Measurements from ENCODE around the gene APOOL. TPM values are rescaled to one million over a fixed set of nuclear protein-coding genes. Genes with fewer than 3 reads are reported as not detected.
A peak's percentile ranks its signal among the peaks of the same experiment; 100 is the strongest.

Gene APOOL
- total and polyA plus RNA-seq, 9 of the 15 experiments (the other 6 are each of a cell fraction or from before 2014, with no cell fraction given), result 4.6 to 20.5 (median 10.2) TPM

GRCh38 chrX:85003655-85004244 is at the start of gene APOOL (continued):
- TF ChIP-seq RREB1 (CRISPR knock-in tag; IDR thresholded peaks at IDR 0.05), result no peak
- TF ChIP-seq POLR2AphosphoS5 (IDR thresholded peaks at IDR 0.05; ENCODE audit: control insufficient read depth, insufficient read depth, low read depth, low read length), result peak; percentile 61; the same call in 1 of the 2 replicates
- TF ChIP-seq RBM17 (IDR thresholded peaks at IDR 0.05; ENCODE audit: borderline replicate concordance, low read depth, low read length), result no peak
- no peak for TF ChIP-seq CBX2 (IDR thresholded peaks at IDR 0.05; ENCODE audit: insufficient read depth, low read length, poor library complexity, severe bottlenecking)
- TF ChIP-seq FOXJ2 (tag; IDR thresholded peaks at IDR 0.05), result no peak
- TF ChIP-seq, protein P1, sequence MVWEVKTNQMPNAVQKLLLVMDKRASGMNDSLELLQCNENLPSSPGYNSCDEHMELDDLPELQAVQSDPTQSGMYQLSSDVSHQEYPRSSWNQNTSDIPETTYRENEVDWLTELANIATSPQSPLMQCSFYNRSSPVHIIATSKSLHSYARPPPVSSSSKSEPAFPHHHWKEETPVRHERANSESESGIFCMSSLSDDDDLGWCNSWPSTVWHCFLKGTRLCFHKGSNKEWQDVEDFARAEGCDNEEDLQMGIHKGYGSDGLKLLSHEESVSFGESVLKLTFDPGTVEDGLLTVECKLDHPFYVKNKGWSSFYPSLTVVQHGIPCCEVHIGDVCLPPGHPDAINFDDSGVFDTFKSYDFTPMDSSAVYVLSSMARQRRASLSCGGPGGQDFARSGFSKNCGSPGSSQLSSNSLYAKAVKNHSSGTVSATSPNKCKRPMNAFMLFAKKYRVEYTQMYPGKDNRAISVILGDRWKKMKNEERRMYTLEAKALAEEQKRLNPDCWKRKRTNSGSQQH (CRISPR knock-in tag; IDR thresholded peaks at IDR 0.05), result no peak
- TF ChIP-seq SPI1 (IDR thresholded peaks at IDR 0.05; ENCODE audit: borderline replicate concordance, low read depth, low read length), result no peak
- TF ChIP-seq, protein P2, sequence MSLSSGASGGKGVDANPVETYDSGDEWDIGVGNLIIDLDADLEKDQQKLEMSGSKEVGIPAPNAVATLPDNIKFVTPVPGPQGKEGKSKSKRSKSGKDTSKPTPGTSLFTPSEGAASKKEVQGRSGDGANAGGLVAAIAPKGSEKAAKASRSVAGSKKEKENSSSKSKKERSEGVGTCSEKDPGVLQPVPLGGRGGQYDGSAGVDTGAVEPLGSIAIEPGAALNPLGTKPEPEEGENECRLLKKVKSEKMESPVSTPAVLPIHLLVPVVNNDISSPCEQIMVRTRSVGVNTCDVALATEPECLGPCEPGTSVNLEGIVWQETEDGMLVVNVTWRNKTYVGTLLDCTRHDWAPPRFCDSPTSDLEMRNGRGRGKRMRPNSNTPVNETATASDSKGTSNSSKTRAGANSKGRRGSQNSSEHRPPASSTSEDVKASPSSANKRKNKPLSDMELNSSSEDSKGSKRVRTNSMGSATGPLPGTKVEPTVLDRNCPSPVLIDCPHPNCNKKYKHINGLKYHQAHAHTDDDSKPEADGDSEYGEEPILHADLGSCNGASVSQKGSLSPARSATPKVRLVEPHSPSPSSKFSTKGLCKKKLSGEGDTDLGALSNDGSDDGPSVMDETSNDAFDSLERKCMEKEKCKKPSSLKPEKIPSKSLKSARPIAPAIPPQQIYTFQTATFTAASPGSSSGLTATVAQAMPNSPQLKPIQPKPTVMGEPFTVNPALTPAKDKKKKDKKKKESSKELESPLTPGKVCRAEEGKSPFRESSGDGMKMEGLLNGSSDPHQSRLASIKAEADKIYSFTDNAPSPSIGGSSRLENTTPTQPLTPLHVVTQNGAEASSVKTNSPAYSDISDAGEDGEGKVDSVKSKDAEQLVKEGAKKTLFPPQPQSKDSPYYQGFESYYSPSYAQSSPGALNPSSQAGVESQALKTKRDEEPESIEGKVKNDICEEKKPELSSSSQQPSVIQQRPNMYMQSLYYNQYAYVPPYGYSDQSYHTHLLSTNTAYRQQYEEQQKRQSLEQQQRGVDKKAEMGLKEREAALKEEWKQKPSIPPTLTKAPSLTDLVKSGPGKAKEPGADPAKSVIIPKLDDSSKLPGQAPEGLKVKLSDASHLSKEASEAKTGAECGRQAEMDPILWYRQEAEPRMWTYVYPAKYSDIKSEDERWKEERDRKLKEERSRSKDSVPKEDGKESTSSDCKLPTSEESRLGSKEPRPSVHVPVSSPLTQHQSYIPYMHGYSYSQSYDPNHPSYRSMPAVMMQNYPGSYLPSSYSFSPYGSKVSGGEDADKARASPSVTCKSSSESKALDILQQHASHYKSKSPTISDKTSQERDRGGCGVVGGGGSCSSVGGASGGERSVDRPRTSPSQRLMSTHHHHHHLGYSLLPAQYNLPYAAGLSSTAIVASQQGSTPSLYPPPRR (CRISPR knock-in tag; IDR thresholded peaks at IDR 0.05; ENCODE audit: borderline replicate concordance), result no peak
- TF ChIP-seq TOE1 (IDR thresholded peaks at IDR 0.05; ENCODE audit: borderline replicate concordance), result peak; percentile 34; the same call in 1 of the 2 replicates
- TF ChIP-seq TOE1 (CRISPR knock-in tag; IDR thresholded peaks at IDR 0.05; ENCODE audit: borderline replicate concordance, low read depth), result no peak
- no peak for TF ChIP-seq ILF3 (IDR thresholded peaks at IDR 0.05; ENCODE audit: borderline replicate concordance)
- no peak for TF ChIP-seq SAP30 (IDR thresholded peaks at IDR 0.05; ENCODE audit: borderline replicate concordance, insufficient read depth, low read depth, low read length, poor library complexity, severe bottlenecking)
- TF ChIP-seq CBFA2T2 (conservative IDR thresholded peaks at IDR 0.05), result no peak
- no peak for TF ChIP-seq GTF2F1 (IDR thresholded peaks at IDR 0.05; ENCODE audit: low read depth, low read length)
